GM23248 (cell line): ENCODE measurements around the gene CD7. TPM values are rescaled to one million over a fixed set of nuclear protein-coding genes. Genes with fewer than 3 reads are reported as not detected.

Experiments
- DNase-seq: peaks from one replicate; pipeline ENCODE4 v3.0.0-alpha.2; 2015
- H2AFZ ChIP-seq: fragments of 200-600 bp; sonication (generic); 2 replicates; pipeline ENCODE4 v1.6.1; 2016; ENCODE audit warnings: antibody characterized with exemption
- H3F3A ChIP-seq: fragments of 200-600 bp; sonication (generic); 2 replicates; pipeline ENCODE4 v1.6.1; 2016; ENCODE audit warnings: mild to moderate bottlenecking, antibody characterized with exemption, mixed run types; ENCODE audit not compliant: insufficient read depth
- H3K27ac ChIP-seq: fragments of 200-600 bp; sonication (generic); 2 replicates; pipeline ENCODE4 v1.5.1; 2016; ENCODE audit warnings: mild to moderate bottlenecking
- H3K27me3 ChIP-seq: fragments of 200-600 bp; sonication (generic); replicated peaks from 2 replicates; pipeline ENCODE4 v1.6.1; 2016; ENCODE audit warnings: mild to moderate bottlenecking; ENCODE audit not compliant: insufficient read depth
- H3K36me3 ChIP-seq: fragments of 200-600 bp; sonication (generic); 2 replicates; pipeline ENCODE4 v1.6.1; 2016; ENCODE audit warnings: low read depth, mild to moderate bottlenecking
- H3K4me1 ChIP-seq: fragments of 200-600 bp; sonication (generic); 2 replicates; pipeline ENCODE4 v1.6.1; 2016; ENCODE audit warnings: mild to moderate bottlenecking; ENCODE audit not compliant: insufficient read depth
- H3K4me2 ChIP-seq: fragments of 200-600 bp; sonication (generic); one replicate; pipeline ENCODE4 v1.6.1; 2016; ENCODE audit warnings: mild to moderate bottlenecking; ENCODE audit not compliant: unreplicated experiment
- H3K4me3 ChIP-seq: fragments of 200-600 bp; sonication (generic); 2 replicates; pipeline ENCODE4 v1.5.1; 2016; ENCODE audit warnings: mild to moderate bottlenecking
- H3K79me2 ChIP-seq: fragments of 200-600 bp; sonication (generic); 2 replicates; pipeline ENCODE4 v1.6.1; 2016; ENCODE audit warnings: mild to moderate bottlenecking; ENCODE audit not compliant: insufficient read depth
- H3K9ac ChIP-seq: fragments of 200-600 bp; sonication (generic); 2 replicates; pipeline ENCODE4 v1.6.1; 2016; ENCODE audit warnings: mild to moderate bottlenecking
- H3K9me2 ChIP-seq: fragments of 200-600 bp; sonication (generic); 2 replicates; pipeline ENCODE4 v1.6.1; 2016; ENCODE audit warnings: mixed run types, mild to moderate bottlenecking, moderate library complexity; ENCODE audit not compliant: insufficient read depth
- H3K9me3 ChIP-seq: fragments of 200-600 bp; sonication (generic); one replicate; pipeline ENCODE4 v1.6.1; 2017; ENCODE audit warnings: low read depth
- H4K20me1 ChIP-seq: fragments of 200-600 bp; sonication (generic); 2 replicates; pipeline ENCODE4 v1.6.0; 2016; ENCODE audit not compliant: insufficient read depth
- EZH2 ChIP-seq: fragments of 200-600 bp; sonication (generic); IDR thresholded peaks from 2 replicates; pipeline ENCODE4 v1.6.1; 2018; ENCODE audit warnings: antibody characterized with exemption, mild to moderate bottlenecking; ENCODE audit not compliant: insufficient read depth, poor library complexity, severe bottlenecking
- EZH2phosphoT487 ChIP-seq: fragments of 200-600 bp; sonication (generic); IDR thresholded peaks from 2 replicates; pipeline ENCODE4 v1.6.1; 2018; ENCODE audit warnings: antibody characterized with exemption, moderate library complexity, mild to moderate bottlenecking, low read depth; ENCODE audit not compliant: insufficient read depth
- WGBS, 2 experiments: methylation state at CpG; one replicate each; pipeline ENCODE4 v1.1.6; 2015 to 2017; ENCODE audit warnings: low lambda C conversion rate in 2 of 2, low coverage in 1 of 2; ENCODE audit errors: missing lambda C conversion rate in 2 of 2; 5-methylcytosine and 5-hydroxymethylcytosine counted together
- in situ Hi-C: fragments of 300-500 bp; cut with MboI; formaldehyde crosslinking; loops from 2 replicates; pipeline ENCODE4 v1.15.0; 2020
- polyA plus RNA-seq: library from polyadenylated mRNA; unstranded; fragments of >200 nt; fragmentation: Nextera tagmentation; extraction: Ambion mirVana; gene quantifications from 2 replicates; pipeline ENCODE4 v1.2.1, GENCODE V29; 2016
- total RNA-seq: library from RNA; depleted of rRNA; stranded (reverse); fragments of >200 nt; shearing (Covaris generic); gene quantifications from 2 replicates; pipeline ENCODE4 v1.2.3, GENCODE V29; 2014

Gene CD7
- total and polyA plus RNA-seq, 2 experiments from 2014 or later = 0.22 to 0.23 TPM

- DNase-seq = peak; percentile 43
- no peaks in the 10 kb centered on the region for H4K20me1 ChIP-seq
- no peaks in the 10 kb centered on the region for H3K9me3 ChIP-seq
- H3K4me2 ChIP-seq = peak overlapping the region; percentile 69
- no peaks in the 10 kb centered on the region for H3K9me2 ChIP-seq
- in situ Hi-C loops = no loop called here
- H2AFZ ChIP-seq = peak overlapping the region; percentile 60
- no peaks in the 10 kb centered on the region for H3F3A ChIP-seq
- peaks cover 5% of the 10 kb centered on the region; the same call in 1 of the 2 replicates for H3K4me1 ChIP-seq
- no peaks in the 10 kb centered on the region for H3K79me2 ChIP-seq
- peak overlapping the region; percentile 44 for H3K9ac ChIP-seq
- peaks cover 9% of the 10 kb centered on the region for H3K27me3 ChIP-seq
- no peak overlapping the region for H3K27ac ChIP-seq
- WGBS, 2 experiments = 9 to 14% methylated on average over 12 to 16 of the region's 16 CpGs
- TF ChIP-seq EZH2phosphoT487 (no peak), EZH2 (no peak)
- H3K36me3 ChIP-seq = no peaks in the 10 kb centered on the region
- H3K4me3 ChIP-seq = peak overlapping the region; percentile 65
These were observed 17.4 kb upstream of the CD7 start for GRCh38 chr17:82334622-82335394.

- Histone ChIP-seq H3K36me3 (no peaks in the 10 kb centered on the region), H4K20me1 (no peaks in the 10 kb centered on the region), H3K9me3 (no peaks in the 10 kb centered on the region), H3K4me3 (peak overlapping the region; percentile 78; the same call in 1 of the 2 replicates), H3K27me3 (peaks cover 9% of the 10 kb centered on the region), H2AFZ (peak overlapping the region; percentile 60; the same call in 1 of the 2 replicates), H3K27ac (no peak overlapping the region), H3K4me1 (peaks cover under 1% of the 10 kb centered on the region; the same call in 1 of the 2 replicates), H3K79me2 (no peaks in the 10 kb centered on the region), H3K9ac (peak overlapping the region; percentile 73; the same call in 1 of the 2 replicates), H3F3A (no peaks in the 10 kb centered on the region), H3K4me2 (peak overlapping the region; percentile 21), H3K9me2 (no peaks in the 10 kb centered on the region)
- WGBS, 2 experiments = 17 to 30% methylated on average over 8 to 24 of the region's 25 CpGs
- no peak for DNase-seq
- TF ChIP-seq EZH2 (no peak), EZH2phosphoT487 (no peak)
- in situ Hi-C loops = no loop called here
These were observed 16.8 kb upstream of the CD7 start for GRCh38 chr17:82334204-82334621.

- peak; percentile 86 for DNase-seq
- TF ChIP-seq EZH2 (no peak), EZH2phosphoT487 (no peak)
- no peaks in the 10 kb centered on the region for H3K79me2 ChIP-seq
- peak within 1 kb of the TSS; percentile 78 for H3K4me3 ChIP-seq
- H3K9me3 ChIP-seq = no peaks in the 10 kb centered on the region
- peak within 1 kb of the TSS; percentile 73 for H3K9ac ChIP-seq
- peak within 1 kb of the TSS; percentile 74 for H2AFZ ChIP-seq
- no peaks in the 10 kb centered on the region for H3K9me2 ChIP-seq
- H3K36me3 ChIP-seq = no peaks in the 10 kb centered on the region
- H3K27ac ChIP-seq = no peak within 1 kb of the TSS
- no peaks in the 10 kb centered on the region for H3F3A ChIP-seq
- WGBS, 2 experiments = 1 to 3% methylated on average over 49 to 54 of the region's 90 CpGs
- no peaks in the 10 kb centered on the region; the same call in 1 of the 2 replicates for H3K4me1 ChIP-seq
- in situ Hi-C loops = no loop called here
- peak within 1 kb of the TSS; percentile 93 for H3K4me2 ChIP-seq
- H3K27me3 ChIP-seq = peaks cover 9% of the 10 kb centered on the region
- H4K20me1 ChIP-seq = no peaks in the 10 kb centered on the region
These were observed 16.1 kb upstream of the CD7 start, which contains the start of gene SECTM1 for GRCh38 chr17:82333279-82334171. SECTM1 (minus strand) TSS chr17:82333766; CDS start chr17:82327240, 6,526 bp downstream.

- in situ Hi-C loops = no loop called here
- H4K20me1 ChIP-seq = no peaks in the 10 kb centered on the region
These were observed 15.4 kb upstream of the CD7 start for GRCh38 chr17:82332669-82333278.

More at GRCh38 chr17:82332669-82333278, 15.4 kb upstream of the CD7 start:
- Histone ChIP-seq H2AFZ (0 out of 2 replicates have a peak overlapping the region, but pooled peaks have one; percentile 13), H3K9me2 (no peaks in the 10 kb centered on the region), H3K4me2 (peak overlapping the region; percentile 93), H3K4me3 (peak overlapping the region; percentile 78), H3K9ac (peak overlapping the region; percentile 73), H3K79me2 (no peaks in the 10 kb centered on the region), H3F3A (no peaks in the 10 kb centered on the region), H3K27ac (no peak overlapping the region), H3K9me3 (no peaks in the 10 kb centered on the region), H3K36me3 (no peaks in the 10 kb centered on the region), H3K27me3 (peaks cover 9% of the 10 kb centered on the region), H3K4me1 (no peaks in the 10 kb centered on the region)
- TF ChIP-seq EZH2phosphoT487 (no peak), EZH2 (no peak)
- 11 to 14% methylated on average over 24 to 30 of the region's 32 CpGs for WGBS, 2 experiments
- peak; percentile 84 for DNase-seq
